Vagina (tissue), 2 donors: ENCODE results near the gene ADAMTSL5.

Source experiments
- CTCF ChIP-seq, 3 experiments: fragments of 450-650 bp in 2 of 3; fragments of 200-600 bp in 1 of 3; sonication (generic) in 1 of 3; IDR thresholded peaks; one replicate each; pipeline ENCODE4 v1.5.1; 2017 to 2019; ENCODE audit warnings: antibody characterized with exemption in 3 of 3, mild to moderate bottlenecking in 2 of 3, moderate library complexity in 2 of 3
- POLR2A ChIP-seq, 2 donors: fragments of 450-650 bp; IDR thresholded peaks; one replicate each; pipeline ENCODE4 v1.6.1; 2017; ENCODE audit warnings: antibody characterized with exemption in 2 of 2, mild to moderate bottlenecking in 2 of 2, moderate library complexity in 2 of 2
- POLR2AphosphoS5 ChIP-seq, 2 donors: sonication (generic); formaldehyde crosslinking; IDR thresholded peaks; one replicate each; pipeline ENCODE4 v1.9.0; 2017; ENCODE audit warnings: antibody characterized with exemption in 2 of 2, mild to moderate bottlenecking in 2 of 2, low read depth in 1 of 2; ENCODE audit not compliant: insufficient read depth in 1 of 2

- peak in 1 of 3 experiments; percentile 9 for TF ChIP-seq CTCF (IDR thresholded peaks at IDR 0.05)
- no peak for TF ChIP-seq POLR2AphosphoS5 (IDR thresholded peaks at IDR 0.05; ENCODE audit: insufficient read depth in 1 of 2, low read depth in 1 of 2)
- no peak for TF ChIP-seq POLR2A (IDR thresholded peaks at IDR 0.05)
Measured at GRCh38 chr19:1457031-1457739, 55.6 kb downstream of the ADAMTSL5 start.
